ENCODE results near the gene MAD2L1.
A peak's percentile ranks its signal among the peaks of the same experiment; 100 is the strongest.

MAD2L1 gene

DNA sequence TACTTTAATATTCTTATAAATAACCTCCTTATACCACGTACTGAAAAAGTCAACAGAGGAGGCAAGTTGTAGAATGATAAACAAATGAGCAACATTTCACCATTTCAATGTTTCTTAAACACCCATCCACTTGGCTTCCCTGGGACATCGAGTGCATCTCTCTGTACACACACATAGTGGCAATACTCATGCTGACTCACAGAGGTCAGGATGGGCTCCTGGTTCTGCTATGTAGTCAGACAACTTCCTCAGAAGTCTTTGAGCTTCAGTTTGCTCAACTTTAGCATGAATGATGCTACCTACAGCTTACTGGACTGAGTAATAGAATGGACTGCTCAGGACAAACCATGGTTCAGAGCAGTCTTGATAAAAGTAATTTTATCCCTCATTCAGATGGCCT lies 56.9 kb downstream of the MAD2L1 start:
- TF ChIP-seq JUND (IDR thresholded peaks at IDR 0.05; ENCODE audit: low read depth), result no peak
- in situ Hi-C loops (cut with HindIII; ENCODE audit: low pct_unique_long_range_greater_than_20kb, low sequenced_read_pairs), result no loop called here
- DNase-seq (ENCODE audit: low read depth in 1 of 2, low spot score in 1 of 2), result peak in 1 of 2 experiments; percentile 15

DNA sequence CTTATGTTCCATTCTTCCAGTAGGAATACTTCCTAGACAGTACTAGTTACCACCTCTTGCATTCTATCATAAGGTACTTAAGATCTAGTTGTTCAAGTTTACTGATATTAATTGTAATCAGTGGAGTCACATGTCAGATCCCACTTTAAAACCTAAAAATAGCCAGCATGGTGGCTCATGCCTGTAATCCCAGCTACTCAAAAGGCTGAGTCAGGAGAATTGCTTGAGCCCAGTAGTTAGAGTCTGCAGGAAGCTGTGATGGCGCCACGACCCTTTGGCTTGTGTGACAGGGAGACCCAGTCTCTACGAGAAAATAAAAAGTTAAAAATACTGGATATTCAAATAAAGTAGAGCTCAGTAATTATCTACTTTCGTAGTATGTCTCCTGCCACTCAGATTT lies 57.7 kb downstream of the MAD2L1 start:
- in situ Hi-C loops (cut with HindIII; ENCODE audit: low pct_unique_long_range_greater_than_20kb, low sequenced_read_pairs), result no loop called here
- no peak for TF ChIP-seq JUND (IDR thresholded peaks at IDR 0.05; ENCODE audit: low read depth)
- DNase-seq (ENCODE audit: low read depth in 1 of 2, low spot score in 1 of 2), result no peak

DNA sequence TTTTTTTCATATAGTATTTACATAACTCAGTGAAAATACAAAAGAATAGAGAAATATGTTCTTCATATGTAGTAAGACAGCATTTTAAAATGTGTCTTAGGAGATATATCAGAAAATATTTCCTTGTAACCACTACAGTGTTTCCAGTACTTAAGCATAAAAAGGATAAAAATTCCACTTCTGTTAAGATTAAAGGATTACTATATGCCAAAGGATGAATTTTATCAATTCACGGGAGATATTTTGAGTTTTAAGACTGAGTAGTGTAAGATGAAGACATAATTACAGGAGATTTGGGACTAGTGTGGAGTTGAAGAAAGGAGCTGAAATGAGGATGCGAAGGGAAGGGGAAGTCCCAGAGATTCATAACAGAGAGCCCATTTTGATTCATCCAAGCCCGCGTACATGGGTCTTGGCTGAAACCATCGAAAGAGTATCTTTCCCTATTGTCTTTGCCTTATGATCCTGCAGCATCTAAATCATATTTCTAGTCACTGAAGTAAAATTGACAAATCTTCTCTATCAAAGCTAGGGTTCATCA lies 58.7 kb downstream of the MAD2L1 start:
- in situ Hi-C loops (cut with HindIII; ENCODE audit: low pct_unique_long_range_greater_than_20kb, low sequenced_read_pairs), result no loop called here
- TF ChIP-seq JUND (IDR thresholded peaks at IDR 0.05; ENCODE audit: low read depth), result no peak
- no peak for DNase-seq (ENCODE audit: low read depth in 1 of 2, low spot score in 1 of 2)

DNA sequence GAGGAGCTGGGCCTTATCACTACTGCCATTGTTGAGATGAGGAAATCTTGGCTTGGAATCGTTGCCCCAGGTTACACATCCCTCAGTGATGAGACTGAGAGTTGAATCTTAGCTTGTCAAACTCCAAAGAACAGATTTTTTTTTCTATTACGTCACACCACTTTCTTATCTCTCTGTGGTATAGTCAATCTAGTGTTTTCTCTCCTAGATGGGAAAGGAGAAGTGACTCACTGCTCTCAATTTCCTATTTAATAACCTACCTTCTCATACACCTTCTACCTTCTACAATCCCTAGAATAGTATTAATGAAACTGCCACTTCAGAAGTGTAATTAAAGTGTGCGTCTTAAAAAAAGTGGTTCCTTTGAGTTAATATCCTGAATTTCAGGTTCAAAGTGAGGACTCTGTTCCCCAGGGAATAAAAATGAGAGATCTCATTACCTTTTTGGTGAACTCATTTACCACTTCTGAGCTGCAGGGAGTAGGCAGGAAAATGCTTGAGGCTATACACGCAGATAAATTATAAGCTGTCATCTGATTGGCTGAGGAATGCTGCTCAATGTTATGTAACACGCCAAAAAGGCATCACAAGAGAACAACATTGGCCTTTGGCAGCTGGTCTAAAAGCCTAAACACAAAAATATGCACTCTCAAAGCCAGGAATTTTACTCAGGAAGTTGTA lies 59.3 kb downstream of the MAD2L1 start:
- DNase-seq (ENCODE audit: low read depth in 1 of 2, low spot score in 1 of 2), result no peak
- TF ChIP-seq JUND (IDR thresholded peaks at IDR 0.05; ENCODE audit: low read depth), result no peak
- in situ Hi-C loops (cut with HindIII; ENCODE audit: low pct_unique_long_range_greater_than_20kb, low sequenced_read_pairs), result no loop called here

Measured in T47D (cell line).